HG03575 (cell line): Measurements from ENCODE around the gene TEDDM1.
A peak's percentile ranks its signal among the peaks of the same experiment; 100 is the strongest.

Experiments
- ATAC-seq: cut with Tn5 transposase; IDR thresholded peaks from one replicate; pipeline ENCODE4 v1.9.1; 2021; ENCODE audit not compliant: unreplicated experiment, insufficient number of reproducible peaks, low FRiP score; ENCODE audit errors: extremely low read depth

The TEDDM1 gene

GRCh38 chr1:182410138-182410537 lies 9.7 kb upstream of the TEDDM1 start:
- no peak for ATAC-seq

DNA sequence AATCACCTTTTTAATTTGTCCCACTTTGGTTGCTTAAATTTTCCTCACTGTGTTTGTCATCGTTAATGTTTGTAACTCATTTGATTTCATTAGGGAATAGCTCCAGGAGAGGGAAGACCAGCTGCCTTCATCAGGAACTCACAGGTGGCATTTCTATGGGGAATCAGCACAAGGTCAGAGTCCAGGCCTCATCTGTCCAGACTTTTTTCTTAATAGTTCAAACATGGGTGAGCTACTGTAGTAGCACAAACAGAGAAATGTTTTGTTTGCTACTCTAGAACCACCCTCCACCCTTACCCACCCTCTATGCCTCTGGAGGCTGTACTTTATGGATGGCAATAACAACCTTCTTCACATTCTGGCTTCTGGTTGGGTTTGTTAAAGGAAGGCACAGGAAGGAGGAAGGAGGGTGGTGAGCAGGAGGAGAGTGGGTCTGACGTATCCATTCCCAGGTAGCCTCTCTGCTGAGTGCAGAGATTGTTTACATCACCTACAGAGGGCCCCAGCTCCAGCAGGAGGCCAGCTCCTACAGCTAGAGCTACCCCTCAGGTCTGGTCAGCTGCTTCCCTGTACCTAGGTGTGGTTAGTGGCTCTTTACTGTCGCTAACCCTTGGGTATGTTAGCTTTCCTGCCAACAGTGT lies 8.1 kb upstream of the TEDDM1 start:
- ATAC-seq = no peak

DNA sequence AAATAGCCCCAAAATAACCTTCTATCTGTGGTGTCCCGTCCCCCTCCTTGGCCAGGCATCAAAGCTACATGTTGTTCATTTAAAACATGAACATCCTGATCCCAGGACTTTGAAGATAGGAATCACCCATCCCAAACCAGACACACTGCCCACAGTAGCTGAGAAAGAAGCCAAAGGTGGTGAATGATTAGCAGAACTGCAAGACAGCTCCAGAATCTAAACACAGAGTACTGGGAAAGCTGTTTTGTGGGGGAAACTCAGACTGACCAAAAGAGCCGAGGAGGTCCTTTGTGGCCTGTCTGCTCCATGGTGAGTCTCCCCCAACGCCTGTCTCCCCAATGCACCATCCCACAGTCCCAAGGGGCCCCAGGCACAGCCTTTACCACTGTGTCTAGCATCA lies 7.3 kb upstream of the TEDDM1 start:
- ATAC-seq = no peak

DNA sequence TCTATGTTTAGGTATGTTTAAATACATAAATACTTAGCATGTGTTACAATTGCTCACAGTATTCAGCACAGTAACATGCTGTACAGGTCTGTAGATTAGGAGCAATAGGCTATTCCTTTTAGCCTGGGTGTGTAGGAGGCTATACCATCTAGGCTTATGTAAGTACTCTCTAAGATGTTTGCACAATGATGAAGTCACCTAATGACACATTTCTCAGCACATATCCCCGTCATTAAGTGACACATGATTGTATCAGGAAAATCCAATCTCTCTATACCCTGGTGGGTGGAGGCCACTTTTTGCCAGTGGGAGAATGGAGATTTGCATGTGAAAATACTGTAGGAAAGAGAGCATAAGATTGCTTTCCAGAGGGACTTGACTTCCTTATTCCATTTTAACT lies 5.5 kb upstream of the TEDDM1 start:
- ATAC-seq = no peak

DNA sequence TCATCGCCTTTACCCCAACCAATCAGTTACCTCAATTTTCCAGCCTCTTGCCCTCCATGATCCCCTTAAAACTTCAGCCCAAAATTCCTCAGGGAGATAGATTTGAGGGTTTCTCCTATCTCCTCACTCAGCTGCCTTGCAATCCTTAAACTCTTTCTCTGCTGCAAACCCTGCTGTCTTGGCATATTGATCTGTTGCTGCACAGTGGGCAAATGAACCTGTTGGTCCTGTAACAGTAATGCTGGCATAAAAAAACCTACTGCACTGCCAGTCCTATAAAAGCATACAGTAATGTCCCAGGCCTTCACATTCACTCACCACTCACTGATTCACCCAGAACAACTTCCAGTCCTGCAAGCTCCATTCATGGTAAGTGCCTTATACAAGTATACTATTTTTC lies 5.1 kb upstream of the TEDDM1 start:
- no peak for ATAC-seq

DNA sequence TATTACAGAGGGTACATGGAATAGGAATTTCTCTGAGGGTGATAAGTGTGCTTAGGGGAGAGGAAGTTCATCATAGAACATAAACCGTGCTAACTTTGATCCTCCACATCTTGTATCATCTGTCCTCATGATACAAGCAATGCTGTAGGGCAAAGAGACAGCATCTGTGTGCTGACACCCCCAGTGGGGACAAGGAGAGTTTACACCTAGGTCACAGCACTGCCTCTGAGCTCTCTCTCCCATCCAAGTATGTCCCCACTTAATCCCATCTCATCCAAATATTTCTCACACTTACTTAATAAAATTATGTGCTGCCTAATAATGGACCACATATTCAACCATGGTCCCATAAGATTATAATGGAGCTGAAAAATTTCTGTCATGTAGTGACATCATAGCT lies 4.3 kb upstream of the TEDDM1 start:
- ATAC-seq = no peak

DNA sequence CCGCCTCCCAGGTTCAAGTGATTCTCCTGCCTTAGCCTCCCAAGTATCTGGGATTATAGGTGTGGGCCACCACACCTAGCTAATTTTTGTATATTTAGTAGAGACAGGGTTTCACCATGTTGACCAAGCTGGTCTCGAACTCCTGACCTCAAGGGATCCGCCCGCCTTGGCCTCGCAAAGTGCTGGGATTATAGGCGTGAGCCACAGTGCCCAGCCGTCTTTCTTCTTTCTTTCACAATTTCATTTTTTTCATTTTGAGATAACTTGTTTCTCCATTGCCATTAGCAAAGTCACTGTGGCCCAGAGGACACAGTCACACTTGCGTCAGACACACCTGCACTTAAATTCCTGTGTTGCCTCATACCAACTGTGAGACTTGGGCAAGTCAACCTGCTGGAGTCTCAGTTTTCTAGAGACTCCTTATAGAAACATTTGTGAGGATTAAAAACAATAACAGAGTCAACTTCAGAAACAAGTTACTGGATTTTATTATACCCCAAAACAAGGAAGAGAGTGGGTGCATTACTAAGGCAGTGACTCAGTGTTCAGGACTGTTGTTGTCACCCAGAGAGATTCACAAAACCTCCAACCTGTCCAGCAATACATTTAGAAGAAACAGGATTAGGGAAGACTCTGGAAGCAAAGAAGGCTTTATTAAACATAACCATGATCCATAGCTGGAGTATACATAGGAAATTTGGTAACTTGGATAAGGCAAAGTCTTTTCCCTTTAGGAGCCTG lies 2.6 kb downstream of the TEDDM1 start:
- ATAC-seq = no peak

GRCh38 chr1:182395906-182396305 lies 4.6 kb downstream of the TEDDM1 start:
- no peak for ATAC-seq

DNA sequence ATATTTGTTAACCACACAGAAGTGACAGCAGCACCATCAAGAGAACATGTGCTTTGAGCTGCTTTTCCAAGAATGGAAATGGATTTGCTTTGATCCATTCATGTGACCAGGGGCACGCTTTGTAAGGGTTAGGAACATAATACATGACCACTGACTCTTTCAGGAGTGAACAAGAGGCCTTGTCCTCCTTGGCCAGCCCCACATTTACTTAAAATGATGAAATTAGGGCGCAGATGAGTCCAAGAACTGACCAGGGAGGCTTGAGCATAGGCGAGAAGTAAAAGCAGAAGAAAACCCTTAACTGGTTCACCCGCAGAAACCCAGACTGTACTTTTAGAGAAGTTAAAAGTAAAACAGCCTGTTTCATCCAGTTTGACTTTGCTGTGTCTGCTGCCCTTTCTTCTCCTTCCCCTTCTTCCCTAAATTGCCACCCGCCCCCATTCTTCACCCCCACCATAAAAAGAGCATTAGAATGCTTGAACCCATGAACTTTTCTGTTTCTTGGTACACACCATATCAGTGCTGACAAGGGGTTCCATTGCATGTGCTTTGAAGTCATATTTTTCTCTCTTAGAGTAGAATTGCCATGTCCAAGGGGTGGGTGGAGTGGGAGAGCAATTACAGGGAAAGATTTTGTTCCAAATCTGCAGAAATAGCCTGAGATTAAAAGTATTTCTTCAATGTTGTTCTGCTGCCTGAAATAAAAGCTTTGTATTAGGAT lies 6.3 kb downstream of the TEDDM1 start:
- ATAC-seq = no peak

GRCh38 chr1:182392050-182393028 lies 8.1 kb downstream of the TEDDM1 start:
- no peak for ATAC-seq

- ATAC-seq = peak; percentile 32
Measured at GRCh38 chr1:182391362-182392049, 9.0 kb downstream of the TEDDM1 start, which contains the start of gene GLUL. TSS of gene GLUL (minus strand) at chr1:182391790. CDS start at chr1:182388737, 3,053 bp downstream.

DNA sequence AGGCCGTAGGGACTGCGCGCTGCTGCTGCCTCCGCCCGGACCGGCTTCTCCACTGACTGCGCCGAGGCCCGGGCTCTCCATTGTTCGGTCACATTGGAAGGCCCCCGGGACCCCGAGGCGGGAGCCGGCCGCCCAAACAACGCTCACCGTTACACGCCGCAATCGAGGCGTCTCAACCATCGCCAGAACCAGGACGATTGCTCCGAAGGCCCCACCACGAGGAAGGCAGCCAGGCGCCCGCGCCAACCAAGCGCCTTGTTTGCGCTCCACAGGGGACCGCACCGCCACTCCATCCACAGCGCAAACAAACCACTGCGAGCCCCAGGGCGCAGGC lies 9.5 kb downstream of the TEDDM1 start:
- peak; percentile 24 for ATAC-seq

DNA sequence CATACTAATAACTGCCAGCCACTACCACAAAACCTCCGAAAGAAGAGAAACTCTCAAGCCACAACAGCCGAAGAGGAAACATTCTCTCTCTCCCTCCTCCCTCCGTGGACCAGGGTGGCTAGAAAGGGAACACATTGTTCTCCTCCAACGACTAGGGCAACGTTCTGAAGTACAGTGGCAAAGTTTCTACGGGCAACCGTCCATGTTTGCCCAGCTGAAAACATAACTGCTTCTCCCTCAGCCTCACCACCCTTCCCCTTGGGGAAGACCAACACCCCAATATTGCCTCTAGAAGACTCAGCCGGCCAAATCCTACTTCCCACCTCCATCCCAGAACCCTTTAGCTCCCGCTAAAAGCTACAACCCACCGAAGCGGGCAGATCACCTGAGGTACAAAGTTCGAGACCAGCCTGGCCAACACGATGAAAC lies 10.8 kb downstream of the TEDDM1 start:
- ATAC-seq = no peak

DNA sequence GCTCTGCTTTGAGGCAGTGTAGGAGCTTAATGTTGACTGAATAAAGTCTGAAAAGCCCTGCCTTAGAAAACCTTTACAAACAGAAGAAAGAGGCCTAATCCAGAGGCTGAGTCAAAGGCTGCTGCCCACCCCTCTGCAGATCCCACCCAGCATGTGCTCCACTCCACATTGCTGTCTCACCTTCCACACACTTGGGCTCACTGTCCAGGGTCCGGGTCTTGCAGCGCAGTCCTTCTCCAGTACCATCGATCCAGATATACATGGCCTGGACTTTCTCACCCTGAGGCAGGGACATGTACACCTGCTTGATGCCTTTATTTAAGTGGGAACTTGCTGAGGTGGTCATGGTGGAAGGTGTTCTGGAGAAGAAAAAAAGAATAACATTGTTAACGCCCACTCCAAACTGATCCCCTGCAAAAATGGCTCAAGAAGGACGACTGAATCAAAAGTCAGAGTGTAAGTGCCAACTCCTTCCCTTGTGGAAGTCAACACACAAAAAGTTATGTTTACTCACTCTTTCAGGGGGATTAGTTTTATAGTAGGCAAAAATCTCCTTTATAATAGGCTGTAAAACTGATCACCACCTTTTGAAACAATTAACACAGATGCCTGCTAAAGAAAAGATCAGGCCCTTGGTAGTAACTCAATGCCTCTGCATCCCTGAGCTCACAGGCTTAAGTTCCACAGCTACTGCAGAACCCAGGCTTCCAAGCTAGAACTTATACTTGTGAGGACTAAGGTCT lies 11.9 kb downstream of the TEDDM1 start:
- ATAC-seq = no peak

DNA sequence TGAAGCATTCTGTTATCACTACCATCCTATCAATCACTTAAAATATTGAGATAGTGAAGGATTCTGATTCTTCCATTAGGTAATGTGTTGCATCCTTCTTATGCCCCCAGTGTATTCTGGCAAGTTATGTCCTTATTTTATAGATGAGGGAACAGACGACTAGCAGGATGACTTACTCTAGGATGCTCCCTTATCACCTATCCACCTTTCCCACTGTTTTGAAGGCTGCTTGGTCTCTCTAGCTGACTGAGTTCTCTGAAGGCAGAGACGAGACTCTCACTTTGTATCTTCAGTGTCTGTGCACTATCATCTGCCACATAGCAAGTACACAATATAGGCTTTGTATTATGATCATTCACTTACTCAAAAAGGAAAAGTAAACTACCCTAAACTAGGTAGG lies 12.9 kb downstream of the TEDDM1 start:
- no peak for ATAC-seq

GRCh38 chr1:182386980-182387379 lies 13.5 kb downstream of the TEDDM1 start:
- no peak for ATAC-seq

GRCh38 chr1:182385885-182386853 lies 14.3 kb downstream of the TEDDM1 start:
- ATAC-seq = no peak
